Duodenal mucosa (tissue), 2 donors: ENCODE data around the gene UVRAG.

Experiments used
- H3K27ac ChIP-seq: one replicate; pipeline ENCODE4 v1.7.0; 2013; ENCODE audit warnings: low read depth, low read length
- H3K27me3 ChIP-seq, 2 donors: one replicate each; pipeline ENCODE4 v1.7.0; 2013; ENCODE audit warnings: low read length in 2 of 2, control low read depth in 1 of 2; ENCODE audit not compliant: insufficient read depth in 2 of 2, control insufficient read depth in 1 of 2
- H3K36me3 ChIP-seq, 2 donors: one replicate each; pipeline ENCODE4 v1.7.0; 2013; ENCODE audit warnings: low read length in 2 of 2, control low read depth in 1 of 2; ENCODE audit not compliant: insufficient read depth in 2 of 2, control insufficient read depth in 1 of 2
- H3K4me1 ChIP-seq, 2 donors: one replicate each; pipeline ENCODE4 v1.7.0; 2013; ENCODE audit warnings: low read length in 2 of 2, control low read depth in 1 of 2; ENCODE audit not compliant: insufficient read depth in 2 of 2, control insufficient read depth in 1 of 2
- H3K4me3 ChIP-seq, 2 donors: one replicate each; pipeline ENCODE4 v1.7.0; 2013; ENCODE audit warnings: low read length in 2 of 2, low read depth in 1 of 2
- H3K9ac ChIP-seq, 2 donors: one replicate each; pipeline ENCODE4 v1.7.0; 2013; ENCODE audit warnings: low read length in 2 of 2, low read depth in 1 of 2
- H3K9me3 ChIP-seq, 2 donors: one replicate each; pipeline ENCODE4 v1.7.0; 2013; ENCODE audit warnings: low read length in 2 of 2, control low read depth in 1 of 2; ENCODE audit not compliant: control insufficient read depth in 1 of 2

UVRAG gene

DNA sequence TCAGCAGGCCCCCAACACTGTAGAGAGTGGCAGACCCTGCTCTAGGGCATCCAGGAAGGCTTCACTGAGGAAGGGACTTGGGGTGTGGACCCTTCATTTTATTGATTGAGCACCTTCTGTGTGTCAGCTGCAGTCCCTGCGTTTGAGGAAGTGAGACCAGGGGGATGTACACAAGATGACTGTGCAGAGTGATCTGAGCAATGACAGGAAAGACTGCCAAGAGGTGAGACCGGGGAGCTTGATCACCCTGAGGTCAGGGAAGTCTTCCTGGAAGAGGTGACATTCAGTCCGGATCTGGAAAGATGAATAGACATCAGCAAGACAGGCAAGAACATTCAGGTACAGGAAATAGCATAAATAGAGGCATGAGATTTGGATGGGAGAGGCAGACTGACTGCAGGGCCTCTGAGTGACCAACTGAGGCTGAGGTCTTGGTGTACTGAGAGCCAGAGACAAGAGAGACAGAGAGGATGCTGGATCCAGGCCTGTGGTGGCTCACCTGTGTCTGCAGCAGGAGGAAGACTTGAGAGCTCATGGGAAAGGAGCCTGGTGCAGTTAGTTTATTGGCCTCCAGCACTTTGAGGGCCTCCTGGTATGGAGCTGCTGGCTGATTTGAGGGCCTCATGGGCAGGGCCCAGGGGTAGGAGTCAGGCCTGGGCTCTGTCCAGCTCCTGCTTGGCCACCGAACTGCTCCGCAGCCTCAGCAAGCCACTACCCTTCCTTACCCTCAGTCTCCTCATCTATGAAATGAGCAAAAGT lies 41.2 kb upstream of the UVRAG start:
- no peak overlapping the region for H3K27ac ChIP-seq
- H3K36me3 ChIP-seq, result no peaks in the 10 kb centered on the region
- no peaks in the 10 kb centered on the region for H3K9me3 ChIP-seq
- H3K27me3 ChIP-seq, result peaks cover 0 to 7% of the 10 kb centered on the region in 2 donors
- no peak overlapping the region for H3K9ac ChIP-seq
- peaks cover 7 to 17% of the 10 kb centered on the region in 2 donors for H3K4me1 ChIP-seq
- H3K4me3 ChIP-seq, result no peak overlapping the region

DNA sequence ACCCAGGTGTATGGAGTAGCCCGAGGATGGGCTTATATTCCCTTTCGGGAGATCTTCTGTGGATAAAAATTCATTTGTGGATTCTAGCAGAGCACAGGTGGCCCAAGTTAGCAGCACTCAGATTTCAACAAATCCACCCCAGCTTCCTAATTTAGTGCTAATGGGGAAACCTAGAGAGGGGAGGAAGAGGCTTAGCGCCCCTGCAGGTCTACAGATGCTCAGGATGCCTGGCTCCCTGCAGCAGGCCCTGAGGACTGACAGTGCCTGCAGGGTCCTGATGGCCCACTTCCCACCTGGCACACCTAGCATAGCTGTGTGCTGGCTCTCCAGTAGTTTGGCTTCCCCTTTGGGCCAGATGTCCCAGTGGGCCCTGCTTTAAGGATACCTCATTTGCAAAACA lies 40.0 kb upstream of the UVRAG start:
- Histone ChIP-seq H3K4me1 (peaks cover 0 to 6% of the 10 kb centered on the region in 2 donors), H3K36me3 (no peaks in the 10 kb centered on the region), H3K27ac (no peak overlapping the region), H3K9ac (no peak overlapping the region), H3K9me3 (no peaks in the 10 kb centered on the region), H3K4me3 (no peak overlapping the region), H3K27me3 (no peaks in the 10 kb centered on the region)

DNA sequence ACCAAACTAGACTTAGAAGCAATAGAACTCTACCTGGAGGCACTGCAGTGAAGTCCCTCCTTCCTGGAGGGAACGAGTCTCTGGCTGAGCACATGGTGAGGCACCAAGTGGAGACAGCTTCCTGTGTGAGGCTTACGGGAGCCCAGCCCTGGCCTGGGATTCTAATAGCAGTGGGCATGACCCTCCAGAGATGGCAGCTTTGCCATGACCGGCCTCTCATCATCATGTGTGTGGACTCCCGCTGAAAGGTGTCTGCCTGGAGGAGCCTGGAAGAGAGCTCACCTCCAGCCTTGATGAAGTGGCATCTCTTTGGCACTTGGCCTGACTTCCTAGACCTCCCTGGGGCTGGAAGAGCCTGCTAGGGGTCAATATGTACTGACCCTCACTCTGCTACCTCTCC lies 38.5 kb upstream of the UVRAG start:
- Histone ChIP-seq H3K27me3 (no peaks in the 10 kb centered on the region), H3K9me3 (no peaks in the 10 kb centered on the region), H3K36me3 (no peaks in the 10 kb centered on the region), H3K9ac (no peak overlapping the region), H3K4me1 (no peaks in the 10 kb centered on the region), H3K27ac (no peak overlapping the region), H3K4me3 (no peak overlapping the region)

DNA sequence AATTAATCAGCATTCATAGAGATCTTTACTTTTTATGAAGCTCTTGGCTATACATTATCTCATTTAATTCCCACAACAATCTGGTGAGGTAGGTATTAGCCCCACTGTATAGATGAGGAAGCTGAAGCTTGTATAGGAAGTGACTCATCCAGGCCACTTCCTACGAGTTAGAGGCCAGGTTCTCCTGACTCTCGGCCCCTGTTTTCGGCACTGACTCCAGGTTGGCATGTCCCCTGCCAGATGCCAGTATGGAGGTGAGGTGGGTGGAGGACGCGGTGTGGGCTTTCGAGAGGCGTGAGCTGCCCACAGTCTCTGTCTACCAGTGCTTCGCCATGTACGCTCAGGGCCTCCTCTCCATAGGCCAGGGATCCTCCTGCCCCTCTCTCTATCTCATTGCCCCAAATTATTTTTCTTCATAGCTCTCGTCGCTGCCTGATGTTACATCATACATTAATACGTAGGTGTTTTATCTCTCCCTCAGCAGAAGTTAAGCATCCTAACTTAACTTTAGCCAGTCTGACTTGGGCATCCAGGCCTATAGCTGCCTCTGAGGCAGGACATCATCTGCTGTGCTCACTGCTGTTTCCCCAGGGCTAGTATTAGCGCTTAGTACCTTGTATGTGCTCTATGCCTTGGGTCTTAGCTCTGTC lies 37.4 kb upstream of the UVRAG start:
- Histone ChIP-seq H3K27ac (no peak overlapping the region), H3K9me3 (no peaks in the 10 kb centered on the region), H3K9ac (no peak overlapping the region), H3K36me3 (no peaks in the 10 kb centered on the region), H3K4me3 (no peak overlapping the region), H3K4me1 (no peaks in the 10 kb centered on the region), H3K27me3 (no peaks in the 10 kb centered on the region)

DNA sequence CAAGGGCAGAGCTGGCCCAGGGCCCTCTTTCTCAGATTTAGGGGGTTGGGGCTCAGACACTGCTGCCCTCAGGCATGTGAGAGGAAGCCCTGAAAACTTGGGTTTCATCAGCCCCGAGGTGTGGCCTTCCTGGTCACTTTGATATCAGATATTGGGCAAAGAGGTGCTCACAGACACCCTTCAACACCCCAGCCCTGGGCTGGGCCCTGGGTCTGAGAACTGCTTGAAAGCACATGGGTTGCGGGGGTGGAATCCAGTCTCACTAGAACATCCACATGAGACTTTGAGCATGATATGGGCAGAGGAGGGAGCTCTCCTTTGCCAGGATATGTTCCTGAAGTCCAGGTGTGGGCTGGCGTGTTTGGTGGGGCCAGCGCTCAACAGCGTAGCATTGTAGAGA lies 36.0 kb upstream of the UVRAG start:
- Histone ChIP-seq H3K9ac (no peak overlapping the region), H3K27ac (no peak overlapping the region), H3K4me3 (no peak overlapping the region), H3K27me3 (no peaks in the 10 kb centered on the region), H3K4me1 (peaks cover 0 to 8% of the 10 kb centered on the region in 2 donors), H3K9me3 (no peaks in the 10 kb centered on the region), H3K36me3 (no peaks in the 10 kb centered on the region)

DNA sequence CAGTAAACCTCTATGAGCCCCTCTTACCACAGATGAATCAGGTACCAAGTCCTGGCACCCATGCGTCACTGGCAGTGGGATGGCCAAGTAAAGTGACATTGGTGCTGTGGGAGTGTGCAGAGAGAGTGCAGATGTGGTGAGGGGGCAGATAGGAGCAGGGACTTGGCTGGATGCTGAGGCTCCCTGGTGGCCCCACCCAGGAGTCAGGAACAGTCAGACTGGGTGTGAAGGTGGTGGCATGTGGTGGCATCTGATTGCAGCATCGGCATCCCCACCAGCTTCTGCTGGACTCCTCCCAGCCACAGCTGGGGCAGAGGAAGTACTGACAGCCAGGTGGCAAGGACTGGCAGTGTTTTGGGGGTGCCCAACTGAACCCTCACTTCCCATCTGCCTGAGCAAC lies 35.0 kb upstream of the UVRAG start:
- Histone ChIP-seq H3K27me3 (no peaks in the 10 kb centered on the region), H3K4me1 (peaks cover 7 to 18% of the 10 kb centered on the region in 2 donors), H3K27ac (no peak overlapping the region), H3K9ac (no peak overlapping the region), H3K4me3 (no peak overlapping the region), H3K9me3 (no peaks in the 10 kb centered on the region), H3K36me3 (no peaks in the 10 kb centered on the region)

DNA sequence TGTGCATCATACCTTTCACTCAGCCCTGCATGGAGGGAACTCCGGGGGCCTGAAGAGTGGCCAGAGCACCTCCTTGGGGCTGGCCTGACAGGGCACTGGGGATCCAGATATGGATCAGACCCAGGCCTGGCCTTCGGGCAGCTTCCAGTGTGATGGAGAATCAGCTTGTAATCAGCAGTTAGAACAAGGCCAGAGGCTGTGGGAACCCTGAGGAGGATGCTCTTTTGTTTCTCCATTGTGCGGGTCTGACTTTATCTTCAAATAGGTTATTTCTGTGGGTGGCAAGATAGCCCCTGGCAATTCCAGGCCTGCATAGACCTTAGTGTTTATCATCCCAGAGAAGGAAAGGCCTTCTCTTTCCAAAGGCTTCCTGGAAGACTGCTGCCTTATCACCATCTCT lies 34.1 kb upstream of the UVRAG start:
- no peaks in the 10 kb centered on the region for H3K27me3 ChIP-seq
- no peak overlapping the region for H3K4me3 ChIP-seq
- H3K9ac ChIP-seq, result no peak overlapping the region
- H3K9me3 ChIP-seq, result no peaks in the 10 kb centered on the region
- H3K27ac ChIP-seq, result no peak overlapping the region
- peaks cover 16 to 23% of the 10 kb centered on the region in 2 donors for H3K4me1 ChIP-seq
- H3K36me3 ChIP-seq, result no peaks in the 10 kb centered on the region

DNA sequence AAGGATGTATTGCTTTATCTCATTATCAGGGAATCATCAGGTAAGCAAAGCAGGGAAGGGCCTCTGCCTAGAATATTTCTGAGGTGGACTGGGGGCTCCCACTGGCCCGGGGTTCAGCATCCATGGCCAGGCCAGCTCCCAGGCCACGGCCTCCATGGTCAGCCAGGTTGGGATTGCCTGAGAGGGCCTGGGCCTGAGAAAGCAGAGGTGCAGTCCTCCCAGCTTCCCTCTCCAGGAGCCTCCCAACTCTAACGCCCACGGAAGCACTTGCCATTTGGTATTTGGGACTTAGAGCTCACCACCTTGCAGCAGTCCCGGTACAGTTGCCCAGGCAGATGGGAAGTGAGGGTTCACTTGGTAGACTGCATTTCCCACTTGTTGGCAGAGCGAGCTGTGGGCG lies 33.7 kb upstream of the UVRAG start:
- Histone ChIP-seq H3K27ac (no peak overlapping the region), H3K4me1 (peaks cover 20 to 27% of the 10 kb centered on the region in 2 donors), H3K4me3 (no peak overlapping the region), H3K36me3 (no peaks in the 10 kb centered on the region), H3K9me3 (no peaks in the 10 kb centered on the region), H3K27me3 (no peaks in the 10 kb centered on the region), H3K9ac (no peak overlapping the region)

DNA sequence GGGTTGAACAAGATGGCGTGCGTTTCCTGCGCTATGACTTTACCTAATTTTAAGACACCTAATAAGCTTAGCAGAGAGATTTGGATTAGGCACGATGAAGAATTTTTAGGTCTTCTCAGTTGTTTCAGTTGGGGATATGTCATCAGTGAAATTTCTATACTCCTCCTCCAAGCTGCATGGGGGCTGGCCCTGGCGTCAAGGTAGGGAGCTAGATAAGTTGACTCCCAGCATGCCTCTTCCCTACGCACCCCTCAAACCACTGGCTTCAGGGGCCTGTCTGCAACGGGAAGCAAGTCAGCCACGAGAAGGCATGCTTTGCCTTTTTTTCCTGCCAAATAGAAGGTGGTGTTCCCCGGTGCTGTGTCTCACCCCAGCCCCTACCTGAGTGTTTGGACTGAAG lies 33.2 kb upstream of the UVRAG start:
- H3K27ac ChIP-seq, result no peak overlapping the region
- H3K9ac ChIP-seq, result no peak overlapping the region
- H3K4me3 ChIP-seq, result no peak overlapping the region
- H3K27me3 ChIP-seq, result no peaks in the 10 kb centered on the region
- H3K4me1 ChIP-seq, result peaks cover 24 to 31% of the 10 kb centered on the region in 2 donors
- H3K36me3 ChIP-seq, result no peaks in the 10 kb centered on the region
- H3K9me3 ChIP-seq, result no peaks in the 10 kb centered on the region

DNA sequence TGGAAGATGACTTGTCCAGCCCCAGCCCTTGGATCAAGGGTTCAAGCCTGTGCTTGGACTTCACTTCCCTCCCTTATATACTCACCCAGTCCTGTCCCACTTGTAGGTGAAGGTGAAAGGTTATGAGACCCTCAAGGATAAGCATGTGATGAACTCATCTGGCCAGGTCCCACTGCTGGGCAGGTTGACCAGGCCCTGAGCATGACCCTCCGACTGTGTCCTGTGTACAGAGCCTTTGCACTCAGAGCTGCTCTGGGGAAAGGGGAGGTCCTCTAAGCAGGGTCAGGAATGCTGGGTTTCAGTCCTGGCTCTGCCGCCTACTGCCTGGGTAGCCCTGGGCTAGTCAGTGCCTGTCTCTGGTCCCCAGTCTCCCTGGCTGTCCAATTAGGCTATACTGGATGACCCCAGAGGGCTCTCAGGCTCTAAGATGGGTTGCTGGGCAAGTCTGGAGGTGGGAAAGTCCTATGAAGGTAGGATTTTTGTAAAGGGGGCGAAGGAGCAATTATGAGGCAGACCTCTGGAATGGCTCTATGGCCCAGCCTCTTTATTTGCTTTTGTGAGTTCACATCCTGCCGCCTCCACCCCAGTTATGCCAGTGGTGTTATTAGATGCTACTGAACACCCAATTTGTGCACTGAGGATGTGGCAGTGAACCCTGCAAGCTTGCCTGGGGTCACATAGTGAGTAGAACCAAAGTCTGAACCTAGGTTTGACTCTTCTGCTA lies 32.3 kb upstream of the UVRAG start:
- Histone ChIP-seq H3K4me3 (no peak overlapping the region), H3K9ac (no peak overlapping the region), H3K4me1 (peaks cover 29 to 31% of the 10 kb centered on the region in 2 donors), H3K9me3 (no peaks in the 10 kb centered on the region), H3K36me3 (no peaks in the 10 kb centered on the region), H3K27ac (no peak overlapping the region), H3K27me3 (no peaks in the 10 kb centered on the region)
